GM10248 (cell line): Measurements from ENCODE around the gene DUSP15.

Experiments
- CTCF ChIA-PET: fragments of 300-600 bp; sonication (Branson Sonifier 250); formaldehyde crosslinking; extraction: SDS; loops from one replicate; lab custom pipeline; 2021; ENCODE audit warnings: antibody characterized with exemption; lab: Yijun Ruan, JAX
- POLR2A ChIA-PET: fragments of 350-650 bp; sonication (Branson Sonifier 250); formaldehyde crosslinking; extraction: SDS; loops from one replicate; lab custom pipeline; 2020; ENCODE audit warnings: antibody characterized with exemption; lab: Yijun Ruan, JAX
- DNase-seq: peaks from one replicate; pipeline ENCODE4 v3.0.0; 2012; ENCODE audit errors: extremely low spot score
- TF ChIP-seq, protein P1 (sequence below): IDR thresholded peaks from 2 replicates; pipeline ENCODE4 v1.5.1; 2012; ENCODE audit warnings: mild to moderate bottlenecking, low read depth; ENCODE audit errors: extremely low read depth, missing control alignments, control extremely low read depth

The DUSP15 gene

GRCh38 chr20:31827059-31827458 lies 43.3 kb downstream of the DUSP15 start:
- ChIA-PET CTCF (interaction anchor here (0.8 to 15.0 kb wide), 7 partner anchors 9 to 205 kb away, joined by 3 to 154 read pairs (median 4); partner anchors contain the start of gene FOXS1), POLR2A (no interaction called here)
- DNase-seq, result no peak
- TF ChIP-seq, protein P1, sequence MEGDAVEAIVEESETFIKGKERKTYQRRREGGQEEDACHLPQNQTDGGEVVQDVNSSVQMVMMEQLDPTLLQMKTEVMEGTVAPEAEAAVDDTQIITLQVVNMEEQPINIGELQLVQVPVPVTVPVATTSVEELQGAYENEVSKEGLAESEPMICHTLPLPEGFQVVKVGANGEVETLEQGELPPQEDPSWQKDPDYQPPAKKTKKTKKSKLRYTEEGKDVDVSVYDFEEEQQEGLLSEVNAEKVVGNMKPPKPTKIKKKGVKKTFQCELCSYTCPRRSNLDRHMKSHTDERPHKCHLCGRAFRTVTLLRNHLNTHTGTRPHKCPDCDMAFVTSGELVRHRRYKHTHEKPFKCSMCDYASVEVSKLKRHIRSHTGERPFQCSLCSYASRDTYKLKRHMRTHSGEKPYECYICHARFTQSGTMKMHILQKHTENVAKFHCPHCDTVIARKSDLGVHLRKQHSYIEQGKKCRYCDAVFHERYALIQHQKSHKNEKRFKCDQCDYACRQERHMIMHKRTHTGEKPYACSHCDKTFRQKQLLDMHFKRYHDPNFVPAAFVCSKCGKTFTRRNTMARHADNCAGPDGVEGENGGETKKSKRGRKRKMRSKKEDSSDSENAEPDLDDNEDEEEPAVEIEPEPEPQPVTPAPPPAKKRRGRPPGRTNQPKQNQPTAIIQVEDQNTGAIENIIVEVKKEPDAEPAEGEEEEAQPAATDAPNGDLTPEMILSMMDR, result no peak

DNA sequence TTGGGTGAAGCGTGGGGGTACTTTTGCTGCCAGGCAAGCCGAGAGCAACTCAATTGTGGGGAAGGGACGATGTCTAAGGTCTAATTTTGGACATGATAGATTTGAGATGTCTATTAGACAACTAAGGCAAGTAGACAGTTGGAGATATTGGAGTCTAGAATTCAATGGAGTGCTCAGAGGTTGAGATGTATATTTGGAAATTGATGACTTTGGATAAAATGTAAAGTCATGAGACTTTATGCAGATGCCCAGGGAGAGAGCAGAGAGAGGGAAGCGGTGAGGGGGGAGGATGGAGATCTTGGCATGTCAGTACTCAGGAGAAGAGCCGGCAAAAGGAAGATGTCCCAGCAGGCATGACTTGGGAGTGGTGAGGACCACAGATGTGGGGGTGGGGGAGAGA lies 44.3 kb downstream of the DUSP15 start:
- ChIA-PET POLR2A (no interaction called here), CTCF (interaction anchor here (1.5 to 15.0 kb wide), 3 partner anchors 9 to 20 kb away, joined by 4 to 154 read pairs (median 87); partner anchors contain the start of gene FOXS1)
- no peak for DNase-seq
- TF ChIP-seq, protein P1, result no peak

- POLR2A ChIA-PET, result no interaction called here
- TF ChIP-seq, protein P1, result no peak
- CTCF ChIA-PET, result interaction anchor here (1.1 to 15.0 kb wide), 10 partner anchors 11 to 264 kb away, joined by 3 to 154 read pairs (median 18); partner anchors contain the start of genes FOXS1 and PDRG1
- DNase-seq, result no peak
Observed at GRCh38 chr20:31824554-31825313, 45.6 kb downstream of the DUSP15 start.

- no peak for DNase-seq
- TF ChIP-seq, protein P1, result no peak
- ChIA-PET POLR2A (no interaction called here), CTCF (interaction anchor here (1.1 to 15.0 kb wide), 11 partner anchors 10 to 263 kb away, joined by 3 to 154 read pairs (median 31); partner anchors contain the start of genes FOXS1 and PDRG1)
Observed at GRCh38 chr20:31824125-31824485, 46.2 kb downstream of the DUSP15 start.

GRCh38 chr20:31823360-31824124 lies 46.8 kb downstream of the DUSP15 start:
- no peak for DNase-seq
- TF ChIP-seq, protein P1, result no peak
- ChIA-PET POLR2A (no interaction called here), CTCF (interaction anchor here (0.6 to 15.0 kb wide), 47 partner anchors 9 to 955 kb away, joined by 3 to 154 read pairs (median 4); partner anchors contain the start of genes BCL2L1, FOXS1 and PDRG1)

DNA sequence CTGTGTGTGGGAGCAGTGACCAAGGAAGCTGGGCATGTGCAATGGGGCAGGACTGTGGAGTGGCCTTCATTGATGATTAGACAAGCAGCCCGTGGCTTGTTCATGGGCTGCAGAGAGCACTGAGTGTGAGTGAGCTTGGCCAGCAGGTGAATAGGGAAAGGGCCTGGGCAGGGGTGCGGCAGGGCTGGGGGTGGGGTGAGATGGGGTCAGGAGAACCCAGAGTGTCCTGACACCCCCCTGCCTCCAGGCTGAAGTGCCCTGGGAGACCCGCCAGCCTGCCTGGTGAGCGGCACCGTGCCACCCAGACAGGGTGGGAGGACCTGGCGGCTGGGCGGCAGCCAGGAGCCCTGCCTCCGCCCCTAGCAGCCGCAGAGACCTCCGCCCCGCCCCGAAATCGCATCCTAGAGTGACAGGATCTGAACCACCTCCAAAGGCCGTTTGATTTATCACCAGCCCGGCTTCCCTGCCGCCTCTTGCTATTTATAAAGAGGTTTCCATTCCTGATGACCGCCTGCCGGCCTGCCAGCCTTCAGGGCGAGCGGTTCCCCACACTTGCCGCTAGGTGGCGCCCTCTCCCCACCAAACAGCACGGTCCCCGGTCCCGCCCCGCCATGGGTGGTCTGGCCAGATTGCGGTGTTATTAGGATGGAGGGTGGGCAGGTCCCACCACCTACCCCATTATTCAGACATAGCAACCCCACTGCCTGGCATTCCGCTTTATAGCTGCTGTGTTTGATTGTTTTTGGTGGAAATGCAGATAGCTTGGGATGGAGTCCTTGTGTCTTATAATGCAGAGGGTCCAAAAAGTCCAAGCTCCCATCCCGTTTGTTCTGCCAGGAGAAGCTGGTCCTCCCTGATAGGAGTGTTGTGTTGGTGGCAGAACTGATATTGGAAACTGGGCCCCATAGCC lies 47.7 kb downstream of the DUSP15 start:
- TF ChIP-seq, protein P1, result peak; percentile 96
- DNase-seq, result peak; percentile 92
- POLR2A ChIA-PET, result no interaction called here
- CTCF ChIA-PET, result interaction anchor here (0.6 to 15.0 kb wide), 49 partner anchors 9 to 956 kb away, joined by 3 to 154 read pairs (median 4); partner anchors contain the start of genes BCL2L1, FOXS1 and PDRG1
